SK-N-SH (cell line): ENCODE data around the gene FOXP1. TPM values are rescaled to one million over a fixed set of nuclear protein-coding genes. Genes with fewer than 3 reads are reported as not detected.
A peak's percentile ranks its signal among the peaks of the same experiment; 100 is the strongest.

Experiments used
- CTCF ChIA-PET: fragments of 300-600, 350-600 bp; formaldehyde crosslinking; extraction: SDS; loops from one replicate; lab custom pipeline; 2021; lab: Yijun Ruan, JAX
- POLR2A ChIA-PET: fragments of 350-600 bp; sonication (Branson Sonifier 250); formaldehyde crosslinking; extraction: SDS; loops from one replicate; lab custom pipeline; 2020; ENCODE audit warnings: antibody characterized with exemption, inconsistent platforms; lab: Yijun Ruan, JAX
- DNase-seq: peaks from one replicate; pipeline ENCODE4 v3.0.0; 2012
- H2AFZ ChIP-seq: fragments of 200-600 bp; sonication (generic); 2 replicates; pipeline ENCODE4 v1.8.1; 2016; ENCODE audit warnings: antibody characterized with exemption, mild to moderate bottlenecking, low read depth
- H3F3A ChIP-seq: fragments of 200-600 bp; sonication (generic); replicated peaks from 2 replicates; pipeline ENCODE3; 2016; ENCODE audit warnings: antibody characterized with exemption, mild to moderate bottlenecking; ENCODE audit not compliant: insufficient read depth
- H3K27ac ChIP-seq, 2 experiments: fragments of 200-500 bp in 1 of 2; fragments of 200-600 bp in 1 of 2; sonication (Bioruptor generic) in 1 of 2; sonication (generic), shearing (Covaris generic) in 1 of 2; 2 replicates each; pipeline versions ENCODE4 v1.5.1 to v1.6.1; 2014 to 2016; ENCODE audit warnings: low read depth in 2 of 2, inconsistent platforms in 1 of 2, low read length in 1 of 2, mild to moderate bottlenecking in 1 of 2, mixed read lengths in 1 of 2
- H3K27me3 ChIP-seq: fragments of 200-600 bp; sonication (generic), shearing (Covaris generic); 2 replicates; pipeline ENCODE4 v1.6.1; 2016; ENCODE audit warnings: mixed run types; ENCODE audit not compliant: insufficient read depth
- H3K36me3 ChIP-seq, 2 experiments: fragments of 200-500 bp in 1 of 2; fragments of 200-600 bp in 1 of 2; sonication (Bioruptor generic) in 1 of 2; sonication (generic) in 1 of 2; replicated peaks in 1 of 2; 2 replicates each; pipeline versions ENCODE3 to v1.5.1; 2014 to 2016; ENCODE audit warnings: low read length in 1 of 2, mild to moderate bottlenecking in 1 of 2; ENCODE audit not compliant: insufficient read depth in 2 of 2, control insufficient read depth in 1 of 2
- H3K4me1 ChIP-seq, 2 experiments: fragments of 200-500 bp in 1 of 2; fragments of 200-600 bp in 1 of 2; sonication (Bioruptor generic) in 1 of 2; sonication (generic), shearing (Covaris generic) in 1 of 2; 2 replicates each; pipeline versions ENCODE4 v1.5.1 to v1.6.1; 2014 to 2016; ENCODE audit warnings: low read depth in 1 of 2, low read length in 1 of 2, mixed run types in 1 of 2; ENCODE audit not compliant: insufficient read depth in 2 of 2, control insufficient read depth in 1 of 2
- H3K4me2 ChIP-seq: fragments of 200-600 bp; sonication (generic), shearing (Covaris generic); 2 replicates; pipeline ENCODE4 v1.6.1; 2017; ENCODE audit warnings: mixed run types
- H3K4me3 ChIP-seq, 2 experiments: fragments of 200-500 bp in 1 of 2; fragments of 200-600 bp in 1 of 2; sonication (Bioruptor generic) in 1 of 2; sonication (generic), shearing (Covaris generic) in 1 of 2; 2 replicates each; pipeline versions ENCODE4 v1.5.1 to v1.8.1; 2014 to 2016; ENCODE audit warnings: low read depth in 2 of 2, inconsistent platforms in 1 of 2, low read length in 1 of 2, mild to moderate bottlenecking in 1 of 2, mixed read lengths in 1 of 2, moderate library complexity in 1 of 2
- H3K79me2 ChIP-seq: fragments of 200-600 bp; sonication (generic); 2 replicates; pipeline ENCODE4 v1.8.1; 2017; ENCODE audit warnings: mild to moderate bottlenecking; ENCODE audit not compliant: insufficient read depth
- H3K9ac ChIP-seq: fragments of 200-600 bp; sonication (generic); 2 replicates; pipeline ENCODE4 v1.6.1; 2017; ENCODE audit warnings: mixed run types
- H3K9me2 ChIP-seq: fragments of 200-600 bp; sonication (generic); 2 replicates; pipeline ENCODE4 v1.6.1; 2017; ENCODE audit warnings: mixed run types
- H3K9me3 ChIP-seq: fragments of 200-600 bp; sonication (generic); 2 replicates; pipeline ENCODE4 v1.6.1; 2017; ENCODE audit warnings: mixed run types, mild to moderate bottlenecking, moderate library complexity
- H4K20me1 ChIP-seq: fragments of 200-600 bp; sonication (generic); 2 replicates; pipeline ENCODE4 v1.6.1; 2017; ENCODE audit warnings: mild to moderate bottlenecking, mixed run types; ENCODE audit not compliant: insufficient read depth
- CHD2 ChIP-seq: fragments of 150-350 bp; IDR thresholded peaks from 2 replicates; pipeline ENCODE4 v1.6.1; 2018; ENCODE audit warnings: low read length; ENCODE audit not compliant: partially characterized antibody
- EP300 ChIP-seq, 2 experiments: IDR thresholded peaks; 2 replicates each; pipeline versions ENCODE4 v1.4.0 to v1.6.1; 2012; ENCODE audit warnings: borderline replicate concordance in 1 of 2, low read depth in 1 of 2, low read length in 1 of 2
- EZH2phosphoT487 ChIP-seq: fragments of 200-600 bp; sonication (generic); IDR thresholded peaks from 2 replicates; pipeline ENCODE4 v1.6.1; 2017; ENCODE audit warnings: low read depth, mixed run types, mild to moderate bottlenecking, antibody characterized with exemption, moderate library complexity, borderline replicate concordance
- FOXJ3 ChIP-seq: sonication (generic); formaldehyde crosslinking; IDR thresholded peaks from 2 replicates; pipeline ENCODE4 v1.5.1; 2020; ENCODE audit warnings: mild to moderate bottlenecking, missing genetic modification reagents
- GABPA ChIP-seq: IDR thresholded peaks from 2 replicates; pipeline ENCODE4 v1.4.0; 2012; ENCODE audit warnings: low read depth, mild to moderate bottlenecking
- MEF2A ChIP-seq: IDR thresholded peaks from 2 replicates; pipeline ENCODE4 v1.4.0; 2012; ENCODE audit warnings: low read depth, borderline replicate concordance
- NFIC ChIP-seq: IDR thresholded peaks from 2 replicates; pipeline ENCODE4 v1.4.0; 2012; ENCODE audit warnings: borderline replicate concordance
- POLR2AphosphoS5 ChIP-seq: IDR thresholded peaks from 2 replicates; pipeline ENCODE4 v1.6.1; 2012; ENCODE audit warnings: low read depth, low read length
- RAD21 ChIP-seq: IDR thresholded peaks from 2 replicates; pipeline ENCODE4 v1.6.1; 2012; ENCODE audit warnings: mild to moderate bottlenecking, low read length
- RCOR1 ChIP-seq: fragments of 150-350 bp; IDR thresholded peaks from 2 replicates; pipeline ENCODE4 v1.6.1; 2017; ENCODE audit warnings: antibody characterized with exemption, low read length
- SIN3A ChIP-seq: IDR thresholded peaks from 2 replicates; pipeline ENCODE4 v1.6.1; 2012; ENCODE audit warnings: low read depth, mild to moderate bottlenecking, low read length, moderate library complexity, borderline replicate concordance
- SMC3 ChIP-seq: IDR thresholded peaks from 2 replicates; pipeline ENCODE4 v1.6.1; 2012; ENCODE audit warnings: low read depth, low read length, improper control_type of control experiment
- TAF1 ChIP-seq: IDR thresholded peaks from 2 replicates; pipeline ENCODE4 v1.6.1; 2012; ENCODE audit warnings: low read depth, mild to moderate bottlenecking, low read length, moderate library complexity, borderline replicate concordance
- TCF12 ChIP-seq: IDR thresholded peaks from 2 replicates; pipeline ENCODE4 v1.4.0; 2012
- TEAD4 ChIP-seq: IDR thresholded peaks from 2 replicates; pipeline ENCODE4 v1.4.0; 2012; ENCODE audit warnings: mild to moderate bottlenecking, borderline replicate concordance; ENCODE audit not compliant: insufficient read depth
- YY1 ChIP-seq: IDR thresholded peaks from 2 replicates; pipeline ENCODE4 v1.4.0; 2012; ENCODE audit warnings: low read depth, mild to moderate bottlenecking
- WGBS: methylation state at CpG from one replicate; pipeline ENCODE4 v1.1.6; 2017; ENCODE audit warnings: low lambda C conversion rate; 5-methylcytosine and 5-hydroxymethylcytosine counted together
- polyA plus RNA-seq, 3 experiments: library from polyadenylated mRNA; depleted of rRNA; stranded (reverse); fragments of >200 nt; gene quantifications; 2 replicates each; pipeline ENCODE4 v1.2.3, GENCODE V29; 2012
- TF ChIP-seq, protein P1 (sequence below): IDR thresholded peaks from 2 replicates; pipeline ENCODE4 v1.6.1; 2012; ENCODE audit warnings: mild to moderate bottlenecking, low read depth, low read length, moderate library complexity
- TF ChIP-seq, protein P2 (sequence below): IDR thresholded peaks from 2 replicates; pipeline ENCODE4; 2012
- TF ChIP-seq, protein P3 (sequence below): fragments of 150-350 bp; IDR thresholded peaks from 2 replicates; pipeline ENCODE4 v1.6.1; 2017; ENCODE audit warnings: antibody characterized with exemption, low read length, low read depth, borderline replicate concordance
- TF ChIP-seq, protein P4 (sequence below): IDR thresholded peaks from 2 replicates; pipeline ENCODE4 v1.4.0; 2012; ENCODE audit warnings: low read depth

The FOXP1 gene
- polyA plus RNA-seq, 1 of the 3 experiments (the other 2 are of a cell fraction), result 8.8 TPM

DNA sequence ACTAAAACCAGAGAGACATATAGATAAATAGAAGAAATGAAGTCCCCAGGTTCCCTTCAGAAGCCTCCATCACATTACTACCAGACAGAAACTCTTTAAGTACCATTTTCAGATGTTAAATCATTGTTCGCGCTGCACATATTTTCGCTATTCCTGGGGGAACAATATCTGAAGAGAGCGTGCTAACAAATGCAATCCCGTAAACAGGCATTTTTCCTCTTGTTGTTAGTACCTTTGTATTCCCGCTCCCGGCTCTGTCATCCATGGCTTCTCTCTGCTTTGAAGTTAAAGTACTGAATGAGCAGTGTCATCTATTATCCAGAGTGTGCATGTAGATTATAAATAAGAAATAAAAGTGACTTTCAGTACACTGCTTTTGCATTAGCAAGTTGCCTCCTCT, 412.3 kb downstream of the FOXP1 start:
- CTCF ChIA-PET, result no interaction called here
- H3K79me2 ChIP-seq, result no peaks in the 10 kb centered on the region
- peaks cover 0 to 20% of the 10 kb centered on the region in 2 experiments for H3K36me3 ChIP-seq
- no peak overlapping the region for H3K4me3 ChIP-seq
- no peak overlapping the region for H3K4me2 ChIP-seq
- DNase-seq, result no peak
- peaks cover 14 to 33% of the 10 kb centered on the region in 2 experiments; a peak in 3 of 4 replicates for H3K4me1 ChIP-seq
- no peak overlapping the region for H3K27ac ChIP-seq
- no peaks in the 10 kb centered on the region for H3K9me3 ChIP-seq
- no peaks in the 10 kb centered on the region for H3K9me2 ChIP-seq
- 98% methylated on average over 7 of the region's 7 CpGs for WGBS
- H3F3A ChIP-seq, result peaks cover 19% of the 10 kb centered on the region
- TF ChIP-seq MEF2A (no peak), EZH2phosphoT487 (no peak), TAF1 (no peak)
- TF ChIP-seq, protein P1, sequence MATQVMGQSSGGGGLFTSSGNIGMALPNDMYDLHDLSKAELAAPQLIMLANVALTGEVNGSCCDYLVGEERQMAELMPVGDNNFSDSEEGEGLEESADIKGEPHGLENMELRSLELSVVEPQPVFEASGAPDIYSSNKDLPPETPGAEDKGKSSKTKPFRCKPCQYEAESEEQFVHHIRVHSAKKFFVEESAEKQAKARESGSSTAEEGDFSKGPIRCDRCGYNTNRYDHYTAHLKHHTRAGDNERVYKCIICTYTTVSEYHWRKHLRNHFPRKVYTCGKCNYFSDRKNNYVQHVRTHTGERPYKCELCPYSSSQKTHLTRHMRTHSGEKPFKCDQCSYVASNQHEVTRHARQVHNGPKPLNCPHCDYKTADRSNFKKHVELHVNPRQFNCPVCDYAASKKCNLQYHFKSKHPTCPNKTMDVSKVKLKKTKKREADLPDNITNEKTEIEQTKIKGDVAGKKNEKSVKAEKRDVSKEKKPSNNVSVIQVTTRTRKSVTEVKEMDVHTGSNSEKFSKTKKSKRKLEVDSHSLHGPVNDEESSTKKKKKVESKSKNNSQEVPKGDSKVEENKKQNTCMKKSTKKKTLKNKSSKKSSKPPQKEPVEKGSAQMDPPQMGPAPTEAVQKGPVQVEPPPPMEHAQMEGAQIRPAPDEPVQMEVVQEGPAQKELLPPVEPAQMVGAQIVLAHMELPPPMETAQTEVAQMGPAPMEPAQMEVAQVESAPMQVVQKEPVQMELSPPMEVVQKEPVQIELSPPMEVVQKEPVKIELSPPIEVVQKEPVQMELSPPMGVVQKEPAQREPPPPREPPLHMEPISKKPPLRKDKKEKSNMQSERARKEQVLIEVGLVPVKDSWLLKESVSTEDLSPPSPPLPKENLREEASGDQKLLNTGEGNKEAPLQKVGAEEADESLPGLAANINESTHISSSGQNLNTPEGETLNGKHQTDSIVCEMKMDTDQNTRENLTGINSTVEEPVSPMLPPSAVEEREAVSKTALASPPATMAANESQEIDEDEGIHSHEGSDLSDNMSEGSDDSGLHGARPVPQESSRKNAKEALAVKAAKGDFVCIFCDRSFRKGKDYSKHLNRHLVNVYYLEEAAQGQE, result no peak
- no peak overlapping the region for H3K9ac ChIP-seq
- no peak overlapping the region for H2AFZ ChIP-seq
- H4K20me1 ChIP-seq, result no peaks in the 10 kb centered on the region
- H3K27me3 ChIP-seq, result no peaks in the 10 kb centered on the region
- POLR2A ChIA-PET, result no interaction called here

DNA sequence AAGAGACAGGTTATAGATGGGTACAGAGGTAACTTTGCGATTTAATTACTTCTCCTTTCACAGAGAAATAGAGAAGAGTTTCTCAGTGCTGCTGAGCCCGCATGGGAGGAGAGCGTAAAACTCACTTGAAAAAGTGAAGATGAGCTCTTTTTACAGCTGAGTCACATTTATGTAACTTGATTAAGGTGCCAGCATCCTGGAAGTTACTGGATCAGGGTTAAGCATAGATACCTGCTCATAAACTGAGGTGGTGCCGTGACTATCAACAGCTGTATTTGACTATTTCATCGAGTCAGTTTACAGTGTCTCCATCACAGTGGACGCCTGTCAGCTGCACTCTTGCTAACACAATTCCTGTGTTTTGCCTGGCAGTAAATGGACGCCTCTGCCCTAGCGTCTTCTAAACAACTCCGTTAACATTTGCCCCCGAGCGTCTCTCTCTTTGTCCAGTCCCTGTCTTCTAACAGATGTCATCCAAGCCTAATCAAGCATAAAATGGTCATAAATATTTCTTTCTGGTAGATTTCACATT, 414.6 kb downstream of the FOXP1 start:
- H3K4me3 ChIP-seq, result peak overlapping the region in 1 of 2 experiments; percentile 2; a peak in 1 of 4 replicates
- H2AFZ ChIP-seq, result peak overlapping the region; percentile 13; the same call in 1 of the 2 replicates
- peaks cover 10 to 33% of the 10 kb centered on the region in 2 experiments; a peak in 3 of 4 replicates for H3K4me1 ChIP-seq
- no peaks in the 10 kb centered on the region for H3K79me2 ChIP-seq
- H3K9ac ChIP-seq, result peak overlapping the region; percentile 50; the same call in 1 of the 2 replicates
- WGBS, result 36% methylated on average over 11 of the region's 11 CpGs
- peaks cover 0 to 12% of the 10 kb centered on the region in 2 experiments for H3K36me3 ChIP-seq
- CTCF ChIA-PET, result interaction anchor here (1.1 kb wide), 1 partner anchor 70 kb away, joined by 3 read pairs; no protein-coding TSS in a partner anchor
- H3K9me3 ChIP-seq, result no peaks in the 10 kb centered on the region
- POLR2A ChIA-PET, result no interaction called here
- peak; percentile 54 for DNase-seq
- H3F3A ChIP-seq, result peaks cover 9% of the 10 kb centered on the region
- H3K9me2 ChIP-seq, result no peaks in the 10 kb centered on the region
- peak overlapping the region; percentile 65; the same call in 1 of the 2 replicates for H3K4me2 ChIP-seq
- H3K27me3 ChIP-seq, result no peaks in the 10 kb centered on the region
- H4K20me1 ChIP-seq, result no peaks in the 10 kb centered on the region
- H3K27ac ChIP-seq, result peak overlapping the region; percentile 73 to 90
- TF ChIP-seq RCOR1 (peak; percentile 57), NFIC (no peak), FOXJ3 (peak; percentile 69; the same call in 1 of the 2 replicates), GABPA (no peak), MEF2A (no peak), POLR2AphosphoS5 (no peak), CHD2 (peak; percentile 43), RAD21 (peak; percentile 37), TCF12 (no peak; the same call in 1 of the 2 replicates), SIN3A (no peak), SMC3 (no peak), EP300 (IDR thresholded peaks at IDR 0.05; ENCODE audit: borderline replicate concordance in 1 of 2, low read depth in 1 of 2, low read length in 1 of 2) (peak in 1 of 2 experiments; percentile 92; a peak in 2 of 4 replicates), EZH2phosphoT487 (no peak), TEAD4 (no peak), YY1 (no peak)
- TF ChIP-seq, protein P2, sequence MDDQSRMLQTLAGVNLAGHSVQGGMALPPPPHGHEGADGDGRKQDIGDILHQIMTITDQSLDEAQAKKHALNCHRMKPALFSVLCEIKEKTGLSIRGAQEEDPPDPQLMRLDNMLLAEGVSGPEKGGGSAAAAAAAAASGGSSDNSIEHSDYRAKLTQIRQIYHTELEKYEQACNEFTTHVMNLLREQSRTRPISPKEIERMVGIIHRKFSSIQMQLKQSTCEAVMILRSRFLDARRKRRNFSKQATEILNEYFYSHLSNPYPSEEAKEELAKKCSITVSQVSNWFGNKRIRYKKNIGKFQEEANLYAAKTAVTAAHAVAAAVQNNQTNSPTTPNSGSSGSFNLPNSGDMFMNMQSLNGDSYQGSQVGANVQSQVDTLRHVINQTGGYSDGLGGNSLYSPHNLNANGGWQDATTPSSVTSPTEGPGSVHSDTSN, result no peak
- TF ChIP-seq, protein P3, sequence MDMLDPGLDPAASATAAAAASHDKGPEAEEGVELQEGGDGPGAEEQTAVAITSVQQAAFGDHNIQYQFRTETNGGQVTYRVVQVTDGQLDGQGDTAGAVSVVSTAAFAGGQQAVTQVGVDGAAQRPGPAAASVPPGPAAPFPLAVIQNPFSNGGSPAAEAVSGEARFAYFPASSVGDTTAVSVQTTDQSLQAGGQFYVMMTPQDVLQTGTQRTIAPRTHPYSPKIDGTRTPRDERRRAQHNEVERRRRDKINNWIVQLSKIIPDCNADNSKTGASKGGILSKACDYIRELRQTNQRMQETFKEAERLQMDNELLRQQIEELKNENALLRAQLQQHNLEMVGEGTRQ, result no peak
- TF ChIP-seq, protein P4, sequence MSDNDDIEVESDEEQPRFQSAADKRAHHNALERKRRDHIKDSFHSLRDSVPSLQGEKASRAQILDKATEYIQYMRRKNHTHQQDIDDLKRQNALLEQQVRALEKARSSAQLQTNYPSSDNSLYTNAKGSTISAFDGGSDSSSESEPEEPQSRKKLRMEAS, result no peak
